ENCODE measurements around the gene FXYD6. TPM values are rescaled to one million over a fixed set of nuclear protein-coding genes. Genes with fewer than 3 reads are reported as not detected.

Gene FXYD6
- polyA plus RNA-seq, 1 experiment = 21.4 TPM

DNA sequence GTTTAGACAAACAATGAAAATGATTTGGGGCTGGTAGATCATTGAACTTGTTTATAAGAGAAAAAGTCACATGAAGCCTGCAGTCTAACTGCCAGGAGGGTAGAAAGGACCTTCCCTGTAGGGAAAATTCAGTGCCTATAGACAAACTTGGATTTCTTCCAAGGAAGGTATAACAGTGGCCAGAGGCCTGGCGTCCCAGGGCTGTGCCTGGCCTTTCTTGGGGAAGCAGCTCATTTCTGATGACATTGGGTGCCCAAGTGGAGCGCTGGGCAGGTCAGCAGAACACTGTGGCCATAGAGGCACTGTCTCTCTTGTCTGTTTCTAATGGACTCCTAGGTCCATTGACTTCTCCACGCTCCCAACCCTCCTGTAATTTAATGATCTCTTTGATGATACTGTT is 6.6 kb upstream of the FXYD6 start:
- DNase-seq (ENCODE audit: low read depth, low spot score) = no peak
- ChIA-PET CTCF (interaction anchor here (1.1 to 1.6 kb wide), 2 partner anchors 22 to 66 kb away, joined by 3 to 4 read pairs; no protein-coding TSS in a partner anchor), POLR2A (no interaction called here)
- TF ChIP-seq, protein P1, sequence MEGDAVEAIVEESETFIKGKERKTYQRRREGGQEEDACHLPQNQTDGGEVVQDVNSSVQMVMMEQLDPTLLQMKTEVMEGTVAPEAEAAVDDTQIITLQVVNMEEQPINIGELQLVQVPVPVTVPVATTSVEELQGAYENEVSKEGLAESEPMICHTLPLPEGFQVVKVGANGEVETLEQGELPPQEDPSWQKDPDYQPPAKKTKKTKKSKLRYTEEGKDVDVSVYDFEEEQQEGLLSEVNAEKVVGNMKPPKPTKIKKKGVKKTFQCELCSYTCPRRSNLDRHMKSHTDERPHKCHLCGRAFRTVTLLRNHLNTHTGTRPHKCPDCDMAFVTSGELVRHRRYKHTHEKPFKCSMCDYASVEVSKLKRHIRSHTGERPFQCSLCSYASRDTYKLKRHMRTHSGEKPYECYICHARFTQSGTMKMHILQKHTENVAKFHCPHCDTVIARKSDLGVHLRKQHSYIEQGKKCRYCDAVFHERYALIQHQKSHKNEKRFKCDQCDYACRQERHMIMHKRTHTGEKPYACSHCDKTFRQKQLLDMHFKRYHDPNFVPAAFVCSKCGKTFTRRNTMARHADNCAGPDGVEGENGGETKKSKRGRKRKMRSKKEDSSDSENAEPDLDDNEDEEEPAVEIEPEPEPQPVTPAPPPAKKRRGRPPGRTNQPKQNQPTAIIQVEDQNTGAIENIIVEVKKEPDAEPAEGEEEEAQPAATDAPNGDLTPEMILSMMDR (IDR thresholded peaks at IDR 0.05; ENCODE audit: low read depth, low read length) = no peak
- no peak overlapping the region for H3K4me3 ChIP-seq (ENCODE audit: low read depth, low read length)
- H3K27ac ChIP-seq (ENCODE audit: low read depth, low read length) = no peak overlapping the region
- no peaks in the 10 kb centered on the region for H3K9me3 ChIP-seq (ENCODE audit: control insufficient read depth, insufficient read depth, low read length)
- H3K27me3 ChIP-seq (ENCODE audit: control insufficient read depth, insufficient read depth, low read length) = peaks cover 4% of the 10 kb centered on the region

DNA sequence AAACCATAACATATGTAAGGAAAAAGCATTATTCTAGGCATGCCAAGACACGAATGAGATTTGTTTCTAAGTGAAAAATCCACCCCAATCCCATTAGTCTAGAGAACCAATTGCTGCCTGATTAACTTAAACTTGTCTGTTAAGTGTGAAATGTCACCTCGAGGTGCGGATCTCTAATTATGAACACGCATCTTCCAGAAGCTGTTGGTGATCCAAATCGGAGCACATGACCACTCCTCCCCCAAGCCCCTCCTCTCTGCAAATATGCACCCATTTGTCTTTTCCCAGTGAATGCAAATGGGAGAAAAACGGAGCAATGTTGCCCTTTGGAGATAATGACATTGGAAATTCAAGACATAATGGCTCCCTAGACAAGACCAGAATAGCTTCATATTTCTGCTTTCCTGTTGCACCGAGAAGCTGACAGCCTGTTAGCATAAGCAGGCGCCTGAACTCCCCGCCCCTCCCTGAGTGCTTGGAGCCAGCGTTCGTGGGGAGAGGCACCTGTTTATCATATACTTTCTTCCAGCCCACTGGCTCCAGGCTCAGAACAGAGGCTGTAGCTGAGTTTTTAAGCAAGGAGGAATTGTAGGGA is 6.0 kb upstream of the FXYD6 start:
- ChIA-PET CTCF (interaction anchor here (1.1 to 1.6 kb wide), 2 partner anchors 22 to 65 kb away, joined by 3 to 4 read pairs; no protein-coding TSS in a partner anchor), POLR2A (no interaction called here)
- DNase-seq (ENCODE audit: low read depth, low spot score) = no peak
- Histone ChIP-seq H3K4me3 (ENCODE audit: low read depth, low read length) (no peak overlapping the region), H3K27me3 (ENCODE audit: control insufficient read depth, insufficient read depth, low read length) (peaks cover 6% of the 10 kb centered on the region), H3K27ac (ENCODE audit: low read depth, low read length) (no peak overlapping the region), H3K9me3 (ENCODE audit: control insufficient read depth, insufficient read depth, low read length) (no peaks in the 10 kb centered on the region)
- TF ChIP-seq, protein P1 (IDR thresholded peaks at IDR 0.05; ENCODE audit: low read depth, low read length) = no peak

DNA sequence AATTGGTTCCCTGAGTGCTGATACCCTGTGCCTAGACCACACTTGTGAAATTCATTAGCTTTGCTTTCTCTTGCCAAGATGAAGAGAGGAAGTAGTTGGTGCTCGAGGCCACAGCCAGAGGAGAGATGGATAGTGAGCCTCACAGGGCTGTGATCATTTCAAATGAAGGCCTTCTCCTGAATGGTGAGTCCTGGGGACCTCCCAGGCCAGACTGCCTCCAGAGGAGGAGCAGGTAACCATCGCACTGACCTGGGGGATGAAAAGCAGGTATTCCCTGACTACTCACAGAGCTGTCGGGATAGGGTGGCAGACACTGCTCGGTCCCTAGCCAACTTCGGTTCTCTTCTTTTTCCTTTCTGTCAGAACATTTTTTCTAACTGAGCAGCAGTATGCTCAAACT is 4.8 kb upstream of the FXYD6 start:
- TF ChIP-seq, protein P1 (IDR thresholded peaks at IDR 0.05; ENCODE audit: low read depth, low read length) = no peak
- ChIA-PET CTCF (interaction anchor here (1.0 kb wide), 1 partner anchor 62 kb away, joined by 4 read pairs; no protein-coding TSS in a partner anchor), POLR2A (no interaction called here)
- peaks cover 16% of the 10 kb centered on the region for H3K27me3 ChIP-seq (ENCODE audit: control insufficient read depth, insufficient read depth, low read length)
- no peak overlapping the region for H3K4me3 ChIP-seq (ENCODE audit: low read depth, low read length)
- DNase-seq (ENCODE audit: low read depth, low spot score) = no peak
- H3K9me3 ChIP-seq (ENCODE audit: control insufficient read depth, insufficient read depth, low read length) = no peaks in the 10 kb centered on the region
- no peak overlapping the region for H3K27ac ChIP-seq (ENCODE audit: low read depth, low read length)

DNA sequence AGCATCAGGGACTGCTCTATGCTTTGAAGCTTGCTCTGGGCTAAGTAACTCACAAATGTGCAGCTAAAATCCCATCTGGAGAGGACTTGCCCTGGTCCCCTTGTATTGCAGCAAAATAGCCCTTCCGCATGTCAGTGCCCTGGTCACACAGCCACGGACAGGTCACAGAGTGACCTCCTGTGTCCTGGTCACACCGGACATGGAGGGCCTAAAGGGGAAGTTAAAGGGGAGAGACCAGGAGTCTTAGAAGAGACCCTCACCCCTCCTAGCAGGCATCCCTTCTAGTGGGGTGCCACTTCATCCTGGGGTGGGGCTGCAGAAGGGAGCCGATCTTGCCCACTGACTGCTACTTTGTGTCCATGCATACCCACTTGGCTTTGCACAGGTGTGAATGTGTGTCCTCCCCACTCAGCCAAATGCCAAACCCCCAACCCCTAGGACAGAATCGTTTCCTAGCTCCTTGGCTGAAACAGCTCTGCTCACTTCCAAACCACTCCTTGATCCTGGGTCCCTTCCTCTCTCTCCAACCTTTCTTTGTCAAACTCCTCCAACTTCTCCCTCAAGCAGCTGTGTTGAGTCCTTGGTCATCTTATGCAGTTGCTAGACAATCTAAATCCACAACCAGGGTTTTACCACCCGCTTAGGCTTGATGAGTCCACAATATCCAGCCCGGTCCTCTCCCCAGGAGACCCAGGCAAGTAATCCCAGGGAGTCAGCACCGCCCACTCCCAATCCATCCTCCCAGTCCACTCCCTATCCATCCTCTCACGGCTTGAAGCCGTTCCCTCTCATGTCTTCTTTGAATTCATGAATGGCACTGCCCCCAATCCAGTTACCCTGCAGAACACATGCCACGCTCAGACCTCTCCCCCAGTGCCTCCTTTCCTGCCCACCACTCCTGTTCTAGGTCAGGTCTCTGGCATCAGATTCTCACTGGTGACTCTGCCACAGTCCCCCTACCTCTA is 3.3 kb upstream of the FXYD6 start:
- CTCF ChIA-PET = no interaction called here
- POLR2A ChIA-PET = no interaction called here
- no peak overlapping the region for H3K27ac ChIP-seq (ENCODE audit: low read depth, low read length)
- H3K9me3 ChIP-seq (ENCODE audit: control insufficient read depth, insufficient read depth, low read length) = no peaks in the 10 kb centered on the region
- H3K4me3 ChIP-seq (ENCODE audit: low read depth, low read length) = no peak overlapping the region
- TF ChIP-seq, protein P1 (IDR thresholded peaks at IDR 0.05; ENCODE audit: low read depth, low read length) = no peak
- peaks cover 30% of the 10 kb centered on the region for H3K27me3 ChIP-seq (ENCODE audit: control insufficient read depth, insufficient read depth, low read length)
- no peak for DNase-seq (ENCODE audit: low read depth, low spot score)
